Esophagus squamous epithelium (tissue), 4 donors: Measurements from ENCODE around the gene ATP11A.

Experiments
- POLR2A ChIP-seq, 4 donors: fragments of 450-650 bp; IDR thresholded peaks; one replicate each; pipeline ENCODE4 v1.6.1; 2017; ENCODE audit warnings: antibody characterized with exemption in 4 of 4, mild to moderate bottlenecking in 4 of 4, moderate library complexity in 3 of 4
- TF ChIP-seq, protein P1 (sequence below), 6 experiments: fragments of 450-650 bp in 4 of 6; fragments of 200-600 bp in 2 of 6; sonication (generic) in 2 of 6; IDR thresholded peaks; one replicate each; pipeline ENCODE4 v1.5.1; 2016 to 2019; ENCODE audit warnings: antibody characterized with exemption in 6 of 6, mild to moderate bottlenecking in 4 of 6, moderate library complexity in 4 of 6

- TF ChIP-seq, protein P1, sequence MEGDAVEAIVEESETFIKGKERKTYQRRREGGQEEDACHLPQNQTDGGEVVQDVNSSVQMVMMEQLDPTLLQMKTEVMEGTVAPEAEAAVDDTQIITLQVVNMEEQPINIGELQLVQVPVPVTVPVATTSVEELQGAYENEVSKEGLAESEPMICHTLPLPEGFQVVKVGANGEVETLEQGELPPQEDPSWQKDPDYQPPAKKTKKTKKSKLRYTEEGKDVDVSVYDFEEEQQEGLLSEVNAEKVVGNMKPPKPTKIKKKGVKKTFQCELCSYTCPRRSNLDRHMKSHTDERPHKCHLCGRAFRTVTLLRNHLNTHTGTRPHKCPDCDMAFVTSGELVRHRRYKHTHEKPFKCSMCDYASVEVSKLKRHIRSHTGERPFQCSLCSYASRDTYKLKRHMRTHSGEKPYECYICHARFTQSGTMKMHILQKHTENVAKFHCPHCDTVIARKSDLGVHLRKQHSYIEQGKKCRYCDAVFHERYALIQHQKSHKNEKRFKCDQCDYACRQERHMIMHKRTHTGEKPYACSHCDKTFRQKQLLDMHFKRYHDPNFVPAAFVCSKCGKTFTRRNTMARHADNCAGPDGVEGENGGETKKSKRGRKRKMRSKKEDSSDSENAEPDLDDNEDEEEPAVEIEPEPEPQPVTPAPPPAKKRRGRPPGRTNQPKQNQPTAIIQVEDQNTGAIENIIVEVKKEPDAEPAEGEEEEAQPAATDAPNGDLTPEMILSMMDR (IDR thresholded peaks at IDR 0.05) = no peak
- no peak for TF ChIP-seq POLR2A (IDR thresholded peaks at IDR 0.05)
Observed at GRCh38 chr13:112675366-112675756, 14.5 kb upstream of the ATP11A start.
